Natural killer cell (primary cell): Measurements from ENCODE around the gene BMPR1A. TPM values are rescaled to one million over a fixed set of nuclear protein-coding genes. Genes with fewer than 3 reads are reported as not detected.

ENCODE experiments used
- ATAC-seq, 3 donors: fragments of 150-1000 bp in 2 of 3; fragments of 200-7000 bp in 1 of 3; cut with Tn5 transposase; 1 replicate in 1 of 3; 2 replicates in 2 of 3; pipeline ENCODE4 v1.10.0; 2021; ENCODE audit warnings: mild to moderate bottlenecking in 2 of 3, moderate library complexity in 2 of 3
- DNase-seq, 2 donors: peaks; one replicate each; pipeline versions ENCODE4 v3.0.0 to v3.0.0-alpha.2; 2013 to 2021; ENCODE audit warnings: mixed read lengths in 1 of 2
- H3K27ac ChIP-seq: one replicate; pipeline ENCODE4 v1.5.1; 2013; ENCODE audit warnings: mild to moderate bottlenecking, low read length
- H3K27me3 ChIP-seq: one replicate; pipeline ENCODE4 v1.6.1; 2013; ENCODE audit warnings: low read length; ENCODE audit not compliant: control insufficient read depth, insufficient read depth
- H3K36me3 ChIP-seq: one replicate; pipeline ENCODE4 v1.6.1; 2013; ENCODE audit warnings: low read length; ENCODE audit not compliant: control insufficient read depth, insufficient read depth
- H3K4me1 ChIP-seq: one replicate; pipeline ENCODE4 v1.6.1; 2013; ENCODE audit warnings: low read length; ENCODE audit not compliant: control insufficient read depth, insufficient read depth
- H3K4me3 ChIP-seq: one replicate; pipeline ENCODE4 v1.5.1; 2013; ENCODE audit warnings: low read length
- H3K9me3 ChIP-seq: one replicate; pipeline ENCODE4 v1.6.1; 2013; ENCODE audit warnings: low read length; ENCODE audit not compliant: control insufficient read depth, insufficient read depth
- H3K27ac Mint-ChIP-seq, 2 donors: one replicate each; pipeline ENCODE4 v1.8.0; 2022; ENCODE audit warnings: mild to moderate bottlenecking in 2 of 2, mixed read lengths in 2 of 2, moderate library complexity in 1 of 2
- H3K27me3 Mint-ChIP-seq, 2 donors: one replicate each; pipeline ENCODE4 v1.8.0; 2022; ENCODE audit warnings: low read depth in 2 of 2, mixed read lengths in 2 of 2
- H3K36me3 Mint-ChIP-seq: one replicate; pipeline ENCODE4 v1.8.0; 2022; ENCODE audit warnings: mixed read lengths
- H3K4me1 Mint-ChIP-seq, 2 donors: one replicate each; pipeline ENCODE4 v1.8.0; 2022; ENCODE audit warnings: mixed read lengths in 2 of 2
- H3K4me3 Mint-ChIP-seq: one replicate; pipeline ENCODE4 v1.8.0; 2022; ENCODE audit warnings: mild to moderate bottlenecking, moderate library complexity, mixed read lengths
- H3K9me3 Mint-ChIP-seq, 2 donors: one replicate each; pipeline ENCODE4 v1.8.0; 2022; ENCODE audit warnings: mixed read lengths in 2 of 2
- WGBS: methylation state at CpG from one replicate; pipeline ENCODE4 v1.1.7; 2013; ENCODE audit warnings: missing lambda C conversion rate; ENCODE audit not compliant: insufficient coverage; 5-methylcytosine and 5-hydroxymethylcytosine counted together
- intact Hi-C: fragments of 100-400 bp; cut with micrococcal nuclease; formaldehyde crosslinking; loops from one replicate; pipeline ENCODE4 v1.14.2; 2022
- total RNA-seq, 4 donors: library from RNA; stranded (reverse); fragments of 120-200 nt in 1 of 4; gene quantifications; one replicate each; pipeline versions ENCODE4 v1.2.3 to v1.2.4, GENCODE V29; 2013 to 2022
- TF ChIP-seq, protein P1 (sequence below): fragments of 200-600 bp; IDR thresholded peaks from one replicate; pipeline ENCODE4 v1.8.0; 2022; ENCODE audit warnings: antibody characterized with exemption

Gene BMPR1A
- total RNA-seq, 3 donors from 2014 or later (not counting 1 experiment from before 2014, with no cell fraction given) = 5.5 to 8.1 (median 7.7) TPM

DNA sequence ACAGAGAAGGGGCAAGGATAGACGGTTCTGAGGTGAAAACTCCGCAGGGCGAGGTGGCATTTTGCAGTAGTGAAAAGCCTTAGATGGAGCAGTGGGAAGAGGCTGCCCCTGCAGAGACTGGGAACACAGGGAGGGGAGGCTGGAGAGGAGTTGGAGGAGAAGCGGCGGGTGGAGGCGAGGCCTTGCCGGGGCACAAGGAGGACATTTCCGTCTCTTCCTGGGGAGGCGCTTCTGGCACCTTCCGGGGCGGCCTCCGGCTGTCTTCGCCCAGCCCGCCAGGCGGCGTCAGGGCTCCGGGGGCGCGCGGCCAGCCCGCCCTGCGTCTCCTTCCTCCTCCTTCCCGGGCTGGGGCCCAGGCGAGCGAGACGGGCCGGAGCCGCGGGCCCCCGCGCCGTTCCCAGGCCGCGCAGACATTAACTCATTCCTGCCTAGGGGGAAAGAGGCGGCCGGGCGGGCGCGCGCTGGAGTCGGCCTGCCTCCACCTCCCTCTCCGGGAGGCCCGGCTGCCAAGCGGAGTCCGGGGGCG is 45.4 kb upstream of the BMPR1A start:
- Mint-ChIP-seq H3K27ac (peak overlapping the region; percentile 81 to 93), H3K4me3 (peak overlapping the region; percentile 86), H3K27me3 (no peaks in the 10 kb centered on the region), H3K9me3 (no peaks in the 10 kb centered on the region), H3K36me3 (no peaks in the 10 kb centered on the region), H3K4me1 (peaks cover 25 to 34% of the 10 kb centered on the region in 2 donors)
- H3K27me3 ChIP-seq = no peaks in the 10 kb centered on the region
- intact Hi-C loops = loop anchor here (1.0 kb wide), 2 partner anchors 45 to 188 kb away; partner anchors contain the start of gene BMPR1A
- H3K27ac ChIP-seq = peak overlapping the region; percentile 83
- ATAC-seq (peak; percentile 91 to 93 (median 92)), DNase-seq (peak; percentile 78 to 92)
- H3K9me3 ChIP-seq = no peaks in the 10 kb centered on the region
- peak overlapping the region; percentile 50 for H3K4me3 ChIP-seq
- H3K4me1 ChIP-seq = peaks cover 22% of the 10 kb centered on the region
- TF ChIP-seq, protein P1, sequence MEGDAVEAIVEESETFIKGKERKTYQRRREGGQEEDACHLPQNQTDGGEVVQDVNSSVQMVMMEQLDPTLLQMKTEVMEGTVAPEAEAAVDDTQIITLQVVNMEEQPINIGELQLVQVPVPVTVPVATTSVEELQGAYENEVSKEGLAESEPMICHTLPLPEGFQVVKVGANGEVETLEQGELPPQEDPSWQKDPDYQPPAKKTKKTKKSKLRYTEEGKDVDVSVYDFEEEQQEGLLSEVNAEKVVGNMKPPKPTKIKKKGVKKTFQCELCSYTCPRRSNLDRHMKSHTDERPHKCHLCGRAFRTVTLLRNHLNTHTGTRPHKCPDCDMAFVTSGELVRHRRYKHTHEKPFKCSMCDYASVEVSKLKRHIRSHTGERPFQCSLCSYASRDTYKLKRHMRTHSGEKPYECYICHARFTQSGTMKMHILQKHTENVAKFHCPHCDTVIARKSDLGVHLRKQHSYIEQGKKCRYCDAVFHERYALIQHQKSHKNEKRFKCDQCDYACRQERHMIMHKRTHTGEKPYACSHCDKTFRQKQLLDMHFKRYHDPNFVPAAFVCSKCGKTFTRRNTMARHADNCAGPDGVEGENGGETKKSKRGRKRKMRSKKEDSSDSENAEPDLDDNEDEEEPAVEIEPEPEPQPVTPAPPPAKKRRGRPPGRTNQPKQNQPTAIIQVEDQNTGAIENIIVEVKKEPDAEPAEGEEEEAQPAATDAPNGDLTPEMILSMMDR = peak; percentile 79
- 5% methylated on average over 46 of the region's 46 CpGs for WGBS
- no peaks in the 10 kb centered on the region for H3K36me3 ChIP-seq

- no peaks in the 10 kb centered on the region for H3K9me3 Mint-ChIP-seq
- TF ChIP-seq, protein P1 = no peak
Measured at GRCh38 chr10:86711513-86712316, 44.7 kb upstream of the BMPR1A start.

GRCh38 chr10:86712317-86712707 is 44.1 kb upstream of the BMPR1A start:
- peaks cover 18 to 25% of the 10 kb centered on the region in 2 donors for H3K4me1 Mint-ChIP-seq
- ATAC-seq (no peak), DNase-seq (no peak)
- H3K27me3 ChIP-seq = no peaks in the 10 kb centered on the region
- no peaks in the 10 kb centered on the region for H3K27me3 Mint-ChIP-seq
- peak overlapping the region; percentile 34 for H3K4me3 ChIP-seq
- no peaks in the 10 kb centered on the region for H3K9me3 ChIP-seq
- peak overlapping the region; percentile 68 to 93 for H3K27ac Mint-ChIP-seq
- intact Hi-C loops = no loop called here
- H3K4me1 ChIP-seq = peaks cover 17% of the 10 kb centered on the region
- H3K36me3 ChIP-seq = no peaks in the 10 kb centered on the region
- no peaks in the 10 kb centered on the region for H3K36me3 Mint-ChIP-seq
- peak overlapping the region; percentile 85 for H3K4me3 Mint-ChIP-seq
- peak overlapping the region; percentile 57 for H3K27ac ChIP-seq
- 67% methylated on average over 8 of the region's 9 CpGs for WGBS
- TF ChIP-seq, protein P1 = no peak
- no peaks in the 10 kb centered on the region for H3K9me3 Mint-ChIP-seq

More at GRCh38 chr10:86711513-86712316, 44.7 kb upstream of the BMPR1A start:
- intact Hi-C loops = loop anchor here (1.0 kb wide), 2 partner anchors 45 to 188 kb away; partner anchors contain the start of gene BMPR1A
- no peaks in the 10 kb centered on the region for H3K9me3 ChIP-seq
- Mint-ChIP-seq H3K27me3 (no peaks in the 10 kb centered on the region), H3K4me3 (peak overlapping the region; percentile 85), H3K36me3 (no peaks in the 10 kb centered on the region), H3K4me1 (peaks cover 21 to 29% of the 10 kb centered on the region in 2 donors), H3K27ac (peak overlapping the region; percentile 68 to 93)
- no peaks in the 10 kb centered on the region for H3K27me3 ChIP-seq
- peak overlapping the region; percentile 83 for H3K27ac ChIP-seq
- peaks cover 18% of the 10 kb centered on the region for H3K4me1 ChIP-seq
- ATAC-seq (peak; percentile 44 to 51 (median 51)), DNase-seq (peak; percentile 53 to 70)
- WGBS = under 1% methylated on average over 82 of the region's 82 CpGs
- no peaks in the 10 kb centered on the region for H3K36me3 ChIP-seq
- H3K4me3 ChIP-seq = peak overlapping the region; percentile 50
